Naive thymus-derived CD8-positive, alpha-beta T cell (primary cell): ENCODE measurements around the gene C3orf20. TPM values are rescaled to one million over a fixed set of nuclear protein-coding genes. Genes with fewer than 3 reads are reported as not detected.

Source experiments
- ATAC-seq, 2 donors: fragments of 150-1000 bp; cut with Tn5 transposase in 1 of 2; sonication (Bioruptor Pico), chemical (Tn5 transposase) in 1 of 2; 1 replicate in 1 of 2; 2 replicates in 1 of 2; pipeline ENCODE4 v1.10.0; 2021; ENCODE audit warnings: mild to moderate bottlenecking in 2 of 2, moderate library complexity in 2 of 2
- POLR2A ChIA-PET: fragments of 350-600 bp; sonication (Branson Sonifier 250); formaldehyde crosslinking; loops from one replicate; lab custom pipeline; 2021; ENCODE audit warnings: antibody characterized with exemption; lab: Charles Lee
- DNase-seq, 10 donors: peaks; one replicate each; pipeline versions ENCODE4 v3.0.0 to v3.0.0-alpha.2; 2020 to 2022
- H3K27ac Mint-ChIP-seq, 10 donors: one replicate each; pipeline ENCODE4 v1.8.0; 2020 to 2022; ENCODE audit warnings: mild to moderate bottlenecking in 10 of 10, mixed read lengths in 10 of 10, moderate library complexity in 4 of 10, inconsistent platforms in 1 of 10
- H3K27me3 Mint-ChIP-seq, 5 donors: one replicate each; pipeline ENCODE4 v1.8.0; 2021 to 2022; ENCODE audit warnings: mixed read lengths in 5 of 5
- H3K36me3 Mint-ChIP-seq, 3 donors: one replicate each; pipeline ENCODE4 v1.8.0; 2020 to 2022; ENCODE audit warnings: mixed read lengths in 3 of 3, mild to moderate bottlenecking in 2 of 3, inconsistent platforms in 1 of 3
- H3K4me1 Mint-ChIP-seq, 4 donors: one replicate each; pipeline ENCODE4 v1.8.0; 2021 to 2022; ENCODE audit warnings: mixed read lengths in 4 of 4
- H3K4me3 Mint-ChIP-seq, 10 donors: one replicate each; pipeline ENCODE4 v1.8.0; 2020 to 2022; ENCODE audit warnings: mild to moderate bottlenecking in 10 of 10, mixed read lengths in 10 of 10, moderate library complexity in 6 of 10, inconsistent platforms in 1 of 10
- H3K9me3 Mint-ChIP-seq, 9 donors: one replicate each; pipeline ENCODE4 v1.8.0; 2020 to 2022; ENCODE audit warnings: mixed read lengths in 9 of 9, mild to moderate bottlenecking in 3 of 9, inconsistent platforms in 1 of 9, moderate library complexity in 1 of 9
- polyA plus RNA-seq, 3 donors: library from polyadenylated mRNA; unstranded; fragments of 300-500 nt; fragmentation: Illumina TruSeq; gene quantifications; one replicate each; pipeline ENCODE4 v1.2.3, GENCODE V29; 2021
- total RNA-seq, 8 experiments: library from RNA in 2 of 8; stranded (reverse) in 2 of 8; gene quantifications; one replicate each; pipeline ENCODE4 v1.2.3 and lab custom pipeline; 2021 to 2026

C3orf20 gene
- total and polyA plus RNA-seq, 5 experiments from 2014 or later: 0.03 to 0.69 (median 0.44) TPM; not detected in 2

GRCh38 chr3:14786369-14786768, 111.4 kb downstream of the C3orf20 start:
- Mint-ChIP-seq H3K9me3 (peaks cover 0 to 1% (median 0%) of the 10 kb centered on the region in 9 donors), H3K27me3 (peaks cover 12 to 23% (median 17%) of the 10 kb centered on the region in 5 donors), H3K4me3 (no peak overlapping the region), H3K27ac (no peak overlapping the region), H3K36me3 (no peaks in the 10 kb centered on the region), H3K4me1 (no peaks in the 10 kb centered on the region)
- POLR2A ChIA-PET: no interaction called here
- DNase-seq (no peak), ATAC-seq (no peak)

- POLR2A ChIA-PET: no interaction called here
- Mint-ChIP-seq H3K4me1 (no peaks in the 10 kb centered on the region), H3K27me3 (peaks cover 14 to 23% (median 19%) of the 10 kb centered on the region in 5 donors)
Measured at GRCh38 chr3:14787630-14788029, 112.7 kb downstream of the C3orf20 start.

GRCh38 chr3:14788644-14789043, 113.7 kb downstream of the C3orf20 start:
- H3K27me3 Mint-ChIP-seq: peaks cover 14 to 23% (median 19%) of the 10 kb centered on the region in 5 donors
- POLR2A ChIA-PET: no interaction called here
- no peaks in the 10 kb centered on the region for H3K36me3 Mint-ChIP-seq
- H3K27ac Mint-ChIP-seq: peak overlapping the region in 1 of 10 donors; percentile 32
- ATAC-seq (no peak), DNase-seq (no peak)
- H3K4me1 Mint-ChIP-seq: peaks cover 0 to 2% (median 0%) of the 10 kb centered on the region in 4 donors
- H3K9me3 Mint-ChIP-seq: no peaks in the 10 kb centered on the region
- no peak overlapping the region for H3K4me3 Mint-ChIP-seq

More at GRCh38 chr3:14787630-14788029, 112.7 kb downstream of the C3orf20 start:
- H3K27ac Mint-ChIP-seq: no peak overlapping the region
- ATAC-seq (no peak), DNase-seq (peak in 1 of 10 donors; percentile 53)
- no peak overlapping the region for H3K4me3 Mint-ChIP-seq
- H3K36me3 Mint-ChIP-seq: no peaks in the 10 kb centered on the region
- H3K9me3 Mint-ChIP-seq: no peaks in the 10 kb centered on the region

GRCh38 chr3:14789221-14789620, 114.3 kb downstream of the C3orf20 start:
- H3K9me3 Mint-ChIP-seq: no peaks in the 10 kb centered on the region
- POLR2A ChIA-PET: no interaction called here
- H3K4me1 Mint-ChIP-seq: peaks cover 0 to 2% (median 0%) of the 10 kb centered on the region in 4 donors
- peaks cover 14 to 23% (median 19%) of the 10 kb centered on the region in 5 donors for H3K27me3 Mint-ChIP-seq
- peak overlapping the region in 1 of 10 donors; percentile 30 for H3K27ac Mint-ChIP-seq
- DNase-seq (no peak), ATAC-seq (no peak)
- H3K4me3 Mint-ChIP-seq: no peak overlapping the region
- no peaks in the 10 kb centered on the region for H3K36me3 Mint-ChIP-seq

- peak in 1 of 10 donors; percentile 42 for DNase-seq
- ATAC-seq: no peak
- POLR2A ChIA-PET: interaction anchor here (0.6 kb wide), 1 partner anchor 89 kb away, joined by 3 read pairs; no protein-coding TSS in a partner anchor
Measured at GRCh38 chr3:14789640-14790285, 114.8 kb downstream of the C3orf20 start.

GRCh38 chr3:14791343-14791945, 116.5 kb downstream of the C3orf20 start:
- H3K4me3 Mint-ChIP-seq: no peak overlapping the region
- peak; percentile 38 to 75 for ATAC-seq

More at GRCh38 chr3:14789640-14790285, 114.8 kb downstream of the C3orf20 start:
- Mint-ChIP-seq H3K27me3 (peaks cover 14 to 23% (median 19%) of the 10 kb centered on the region in 5 donors), H3K4me1 (peaks cover 0 to 2% (median 0%) of the 10 kb centered on the region in 4 donors), H3K36me3 (no peaks in the 10 kb centered on the region), H3K9me3 (no peaks in the 10 kb centered on the region), H3K27ac (peak overlapping the region in 1 of 10 donors; percentile 3), H3K4me3 (no peak overlapping the region)

GRCh38 chr3:14792691-14793121, 117.8 kb downstream of the C3orf20 start:
- Mint-ChIP-seq H3K9me3 (no peaks in the 10 kb centered on the region), H3K4me3 (no peak overlapping the region), H3K36me3 (no peaks in the 10 kb centered on the region), H3K27ac (no peak overlapping the region), H3K4me1 (peaks cover 0 to 2% (median 0%) of the 10 kb centered on the region in 4 donors), H3K27me3 (peaks cover 10 to 17% (median 12%) of the 10 kb centered on the region in 5 donors)
- POLR2A ChIA-PET: no interaction called here
- DNase-seq (peak in 1 of 10 donors; percentile 36), ATAC-seq (no peak)

More at GRCh38 chr3:14791343-14791945, 116.5 kb downstream of the C3orf20 start:
- POLR2A ChIA-PET: interaction anchor here (1.1 to 1.4 kb wide), 2 partner anchors 125 to 130 kb away, joined by 3 to 7 read pairs; no protein-coding TSS in a partner anchor
- Mint-ChIP-seq H3K4me1 (peaks cover 0 to 2% (median 0%) of the 10 kb centered on the region in 4 donors), H3K36me3 (no peaks in the 10 kb centered on the region), H3K27ac (no peak overlapping the region), H3K27me3 (peaks cover 10 to 18% (median 12%) of the 10 kb centered on the region in 5 donors), H3K9me3 (no peaks in the 10 kb centered on the region)
- DNase-seq: peak; percentile 5 to 82 (median 33)

GRCh38 chr3:14793126-14793857, 118.4 kb downstream of the C3orf20 start:
- DNase-seq (peak in 1 of 10 donors; percentile 36), ATAC-seq (no peak)
- H3K36me3 Mint-ChIP-seq: no peaks in the 10 kb centered on the region
- H3K4me3 Mint-ChIP-seq: no peak overlapping the region
- peaks cover 0 to 2% (median 0%) of the 10 kb centered on the region in 4 donors for H3K4me1 Mint-ChIP-seq
- H3K27me3 Mint-ChIP-seq: peaks cover 10 to 17% (median 12%) of the 10 kb centered on the region in 5 donors
- H3K9me3 Mint-ChIP-seq: no peaks in the 10 kb centered on the region
- POLR2A ChIA-PET: no interaction called here
- no peak overlapping the region for H3K27ac Mint-ChIP-seq

- no peak overlapping the region for H3K27ac Mint-ChIP-seq
- POLR2A ChIA-PET: no interaction called here
- H3K4me3 Mint-ChIP-seq: no peak overlapping the region
- peak in 1 of 10 donors; percentile 30 for DNase-seq
- H3K27me3 Mint-ChIP-seq: peaks cover 10 to 17% (median 12%) of the 10 kb centered on the region in 5 donors
- no peaks in the 10 kb centered on the region for H3K36me3 Mint-ChIP-seq
- peaks cover 0 to 2% (median 0%) of the 10 kb centered on the region in 4 donors for H3K4me1 Mint-ChIP-seq
- ATAC-seq: no peak
- no peaks in the 10 kb centered on the region for H3K9me3 Mint-ChIP-seq
Measured at GRCh38 chr3:14793858-14794234, 118.9 kb downstream of the C3orf20 start.

GRCh38 chr3:14794435-14794834, 119.5 kb downstream of the C3orf20 start:
- H3K4me1 Mint-ChIP-seq: peaks cover 0 to 2% (median 0%) of the 10 kb centered on the region in 4 donors
- no peak overlapping the region for H3K27ac Mint-ChIP-seq
- peaks cover 8 to 15% (median 12%) of the 10 kb centered on the region in 5 donors for H3K27me3 Mint-ChIP-seq
- DNase-seq: no peak
- ATAC-seq: no peak
- POLR2A ChIA-PET: no interaction called here
- no peaks in the 10 kb centered on the region for H3K9me3 Mint-ChIP-seq
- H3K4me3 Mint-ChIP-seq: no peak overlapping the region
- no peaks in the 10 kb centered on the region for H3K36me3 Mint-ChIP-seq

- Mint-ChIP-seq H3K9me3 (peaks cover 0 to 2% (median 0%) of the 10 kb centered on the region in 9 donors), H3K27ac (no peak overlapping the region), H3K4me3 (no peak overlapping the region), H3K4me1 (peaks cover 0 to 2% (median 0%) of the 10 kb centered on the region in 4 donors), H3K36me3 (no peaks in the 10 kb centered on the region), H3K27me3 (peaks cover 0 to 7% (median 3%) of the 10 kb centered on the region in 5 donors)
- ATAC-seq (no peak), DNase-seq (no peak)
- POLR2A ChIA-PET: no interaction called here
Measured at GRCh38 chr3:14795996-14796395, 121.1 kb downstream of the C3orf20 start.

GRCh38 chr3:14796403-14797077, 121.6 kb downstream of the C3orf20 start:
- Mint-ChIP-seq H3K27ac (no peak overlapping the region), H3K36me3 (no peaks in the 10 kb centered on the region), H3K27me3 (peaks cover 0 to 4% (median 1%) of the 10 kb centered on the region in 5 donors), H3K4me1 (peaks cover 0 to 2% (median 0%) of the 10 kb centered on the region in 4 donors), H3K9me3 (peaks cover 0 to 2% (median 0%) of the 10 kb centered on the region in 9 donors), H3K4me3 (no peak overlapping the region)
- POLR2A ChIA-PET: no interaction called here
- DNase-seq (no peak), ATAC-seq (no peak)
